Central memory CD8-positive, alpha-beta T cell (primary cell): ENCODE results near the gene DELE1.
A peak's percentile ranks its signal among the peaks of the same experiment; 100 is the strongest.

Source experiments
- ATAC-seq: fragments of 150-1000 bp; cut with Tn5 transposase; replicated peaks from 2 replicates; pipeline ENCODE4 v1.10.0; 2022; ENCODE audit warnings: mild to moderate bottlenecking, moderate FRiP score, moderate number of reproducible peaks; ENCODE audit not compliant: poor library complexity, severe bottlenecking; ENCODE audit errors: extremely low read depth
- DNase-seq, 2 donors: peaks; one replicate each; pipeline ENCODE4 v3.0.0; 2021; ENCODE audit warnings: low spot score in 2 of 2
- H3K27ac Mint-ChIP-seq: one replicate; pipeline ENCODE4 v1.8.0; 2022; ENCODE audit warnings: low read depth, mild to moderate bottlenecking, moderate library complexity, mixed read lengths
- H3K27me3 Mint-ChIP-seq: one replicate; pipeline ENCODE4 v1.8.0; 2022; ENCODE audit warnings: mixed read lengths
- H3K36me3 Mint-ChIP-seq: one replicate; pipeline ENCODE4 v1.8.0; 2022; ENCODE audit warnings: mild to moderate bottlenecking, moderate library complexity, mixed read lengths; ENCODE audit not compliant: insufficient read depth
- H3K4me1 Mint-ChIP-seq: one replicate; pipeline ENCODE4 v1.8.0; 2022; ENCODE audit warnings: mixed read lengths
- H3K4me3 Mint-ChIP-seq: one replicate; pipeline ENCODE4 v1.8.0; 2022; ENCODE audit warnings: mild to moderate bottlenecking, moderate library complexity, mixed read lengths
- H3K9me3 Mint-ChIP-seq: one replicate; pipeline ENCODE4 v1.8.0; 2022; ENCODE audit warnings: mixed read lengths

The DELE1 gene

DNA sequence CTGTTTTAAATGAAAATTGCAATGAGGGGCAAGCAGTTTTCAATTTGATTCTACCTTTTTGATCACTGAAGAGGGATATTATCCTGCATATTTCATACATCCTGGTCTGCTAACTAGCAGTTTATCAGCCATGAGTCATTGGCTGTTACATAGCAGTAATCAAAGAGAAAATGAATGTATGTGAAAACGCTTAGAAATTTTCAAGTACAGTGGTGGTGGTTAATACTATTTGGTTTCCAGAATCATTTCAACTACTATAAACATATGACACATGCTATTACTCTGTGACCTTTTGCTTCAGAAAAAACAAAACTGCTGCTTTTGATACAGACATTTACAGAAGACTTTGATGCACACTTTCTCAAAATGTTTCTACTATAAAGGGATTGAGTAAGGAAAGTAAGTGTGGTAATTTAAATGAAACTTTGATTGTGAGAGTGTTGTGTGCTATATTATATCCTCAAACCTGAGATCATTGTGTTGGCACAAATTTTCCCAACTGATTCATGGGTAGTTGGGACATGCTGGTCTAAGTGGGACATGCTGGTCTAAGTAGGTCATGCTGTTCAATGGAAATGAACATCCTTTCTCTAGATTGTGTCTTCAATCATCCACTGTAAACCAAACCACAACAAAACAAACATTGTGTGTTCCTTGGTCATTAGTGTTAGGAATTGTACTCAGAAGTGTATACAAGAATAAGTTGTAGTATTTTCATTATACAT, 50.4 kb downstream of the DELE1 start:
- Mint-ChIP-seq H3K4me3 (no peak overlapping the region), H3K36me3 (peaks cover 36% of the 10 kb centered on the region), H3K27ac (no peak overlapping the region), H3K27me3 (no peaks in the 10 kb centered on the region), H3K9me3 (no peaks in the 10 kb centered on the region), H3K4me1 (peaks cover 41% of the 10 kb centered on the region)
- no peak for ATAC-seq
- no peak for DNase-seq

DNA sequence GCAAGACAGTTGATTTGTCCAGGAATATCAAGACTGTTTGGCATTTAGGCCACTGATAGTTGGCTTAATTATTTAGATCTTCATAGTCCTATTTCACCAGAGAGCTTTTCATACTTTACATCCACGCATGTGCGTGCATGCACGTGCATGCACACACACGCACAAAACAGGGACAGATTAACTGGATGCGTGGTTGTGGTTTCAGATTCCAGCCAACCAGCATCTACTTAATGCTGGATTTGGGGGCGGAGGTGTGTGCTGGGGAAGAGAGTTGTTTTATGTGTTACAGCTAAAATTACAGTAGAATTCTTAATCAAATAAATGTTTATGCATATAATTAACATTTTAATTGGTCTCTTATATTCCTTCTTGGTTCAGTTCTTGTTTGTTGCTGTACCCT, 52.5 kb downstream of the DELE1 start:
- no peak overlapping the region for H3K4me3 Mint-ChIP-seq

DNA sequence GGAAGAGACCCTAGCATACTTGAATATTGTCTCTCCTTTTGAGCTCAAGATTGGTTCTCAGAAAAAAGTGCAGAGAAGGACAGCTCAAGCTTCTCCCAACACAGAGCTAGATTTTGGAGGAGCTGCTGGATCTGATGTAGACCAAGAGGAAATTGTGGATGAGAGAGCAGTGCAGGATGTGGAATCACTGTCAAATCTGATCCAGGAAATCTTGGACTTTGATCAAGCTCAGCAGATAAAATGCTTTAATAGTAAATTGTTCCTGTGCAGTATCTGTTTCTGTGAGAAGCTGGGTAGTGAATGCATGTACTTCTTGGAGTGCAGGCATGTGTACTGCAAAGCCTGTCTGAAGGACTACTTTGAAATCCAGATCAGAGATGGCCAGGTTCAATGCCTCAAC, 54.7 kb downstream of the DELE1 start:
- no peak overlapping the region for H3K27ac Mint-ChIP-seq

More for the DNA sequence above, 52.5 kb downstream of the DELE1 start:
- Mint-ChIP-seq H3K4me1 (peaks cover 31% of the 10 kb centered on the region), H3K27ac (no peak overlapping the region), H3K9me3 (no peaks in the 10 kb centered on the region), H3K27me3 (no peaks in the 10 kb centered on the region), H3K36me3 (peaks cover 40% of the 10 kb centered on the region)
- ATAC-seq: no peak
- DNase-seq: no peak

DNA sequence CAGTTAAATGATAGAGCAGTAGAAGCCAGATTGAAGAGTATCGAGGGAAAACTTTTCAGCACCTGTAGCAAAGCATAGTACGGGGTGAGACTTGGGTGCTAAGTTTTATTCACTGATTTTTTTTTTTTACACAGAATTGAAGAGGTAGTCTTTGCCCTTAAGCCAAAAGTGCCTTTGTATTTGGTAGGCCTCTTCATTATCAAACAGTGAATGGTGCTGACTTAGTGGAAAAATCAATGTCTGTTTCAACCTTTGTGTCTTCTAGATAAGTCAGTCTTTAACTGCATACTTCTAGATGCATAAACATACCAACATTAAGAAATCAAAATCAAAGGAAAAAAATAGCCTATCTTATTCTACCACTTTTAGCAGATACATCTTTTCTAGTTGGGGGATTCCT, 59.0 kb downstream of the DELE1 start:
- H3K4me3 Mint-ChIP-seq: no peak overlapping the region
- ATAC-seq: no peak

More for the DNA sequence above, 54.7 kb downstream of the DELE1 start:
- no peak overlapping the region for H3K4me3 Mint-ChIP-seq
- ATAC-seq: no peak
- no peak for DNase-seq
- no peaks in the 10 kb centered on the region for H3K9me3 Mint-ChIP-seq
- peaks cover 26% of the 10 kb centered on the region for H3K4me1 Mint-ChIP-seq
- peaks cover 46% of the 10 kb centered on the region for H3K36me3 Mint-ChIP-seq
- H3K27me3 Mint-ChIP-seq: no peaks in the 10 kb centered on the region

DNA sequence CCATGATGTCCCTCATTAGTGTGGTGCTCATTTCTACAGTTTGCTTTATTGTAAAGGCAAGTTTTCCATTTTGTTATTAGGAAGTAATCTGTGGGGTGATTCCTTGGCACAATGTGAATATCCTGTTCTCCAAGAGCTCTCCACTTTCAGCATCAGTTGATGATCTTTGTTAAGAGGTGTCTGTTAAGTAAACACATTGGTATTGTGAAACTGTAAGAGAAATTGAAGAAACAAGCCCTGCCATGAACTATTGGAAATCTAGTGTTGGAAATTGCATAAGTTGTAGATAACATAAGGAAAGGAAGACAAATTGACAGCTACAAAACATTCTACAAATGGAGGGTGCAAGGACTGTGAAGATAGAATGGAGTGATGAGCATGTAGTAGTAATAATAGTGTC, 62.4 kb downstream of the DELE1 start:
- H3K4me1 Mint-ChIP-seq: peaks cover 11% of the 10 kb centered on the region
- H3K27me3 Mint-ChIP-seq: no peaks in the 10 kb centered on the region
- no peak for ATAC-seq
- H3K36me3 Mint-ChIP-seq: peaks cover 59% of the 10 kb centered on the region
- H3K4me3 Mint-ChIP-seq: no peak overlapping the region
- no peaks in the 10 kb centered on the region for H3K9me3 Mint-ChIP-seq
- no peak for DNase-seq
- peak overlapping the region; percentile 5 for H3K27ac Mint-ChIP-seq

More for the DNA sequence above, 59.0 kb downstream of the DELE1 start:
- no peaks in the 10 kb centered on the region for H3K9me3 Mint-ChIP-seq
- no peak overlapping the region for H3K27ac Mint-ChIP-seq
- peaks cover 16% of the 10 kb centered on the region for H3K4me1 Mint-ChIP-seq
- H3K36me3 Mint-ChIP-seq: peaks cover 70% of the 10 kb centered on the region
- no peak for DNase-seq
- no peaks in the 10 kb centered on the region for H3K27me3 Mint-ChIP-seq

DNA sequence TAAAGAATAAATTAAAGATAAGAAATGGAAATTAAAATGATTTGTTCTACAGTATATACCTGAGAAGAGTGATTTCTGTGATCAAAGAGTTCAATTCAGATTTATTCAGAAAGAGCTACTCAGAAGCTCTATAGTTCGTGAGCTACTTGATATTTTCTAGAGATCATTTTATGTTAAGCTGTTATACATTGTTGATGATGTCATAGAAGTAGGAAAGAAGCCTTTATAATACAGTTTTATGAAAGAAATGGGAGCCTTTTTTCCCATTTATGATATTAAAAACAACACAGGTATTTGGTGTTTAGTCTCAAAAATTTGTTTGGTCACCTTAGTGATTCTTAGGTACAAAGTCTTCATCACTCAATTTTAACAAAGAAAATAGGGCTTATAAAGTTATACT, 66.0 kb downstream of the DELE1 start:
- no peaks in the 10 kb centered on the region for H3K9me3 Mint-ChIP-seq
- peaks cover 39% of the 10 kb centered on the region for H3K36me3 Mint-ChIP-seq
- no peak for ATAC-seq
- H3K4me1 Mint-ChIP-seq: peaks cover 16% of the 10 kb centered on the region
- H3K4me3 Mint-ChIP-seq: no peak overlapping the region
- H3K27me3 Mint-ChIP-seq: no peaks in the 10 kb centered on the region
- DNase-seq: no peak
- H3K27ac Mint-ChIP-seq: peak overlapping the region; percentile 38
